CD8-positive, alpha-beta memory T cell (primary cell): ENCODE results near the gene TNFRSF12A. TPM values are rescaled to one million over a fixed set of nuclear protein-coding genes. Genes with fewer than 3 reads are reported as not detected.

Source experiments
- CTCF ChIA-PET: fragments of 350-600 bp; sonication (Branson Sonifier 250); formaldehyde crosslinking; loops from one replicate; lab custom pipeline; 2021; ENCODE audit warnings: antibody characterized with exemption; lab: Charles Lee
- POLR2A ChIA-PET: fragments of 350-600 bp; sonication (Branson Sonifier 250); formaldehyde crosslinking; loops from one replicate; lab custom pipeline; 2021; ENCODE audit warnings: antibody characterized with exemption; lab: Charles Lee
- DNase-seq, 5 donors: peaks; one replicate each; pipeline versions ENCODE4 v3.0.0 to v3.0.0-alpha.2; 2020 to 2022; ENCODE audit warnings: mixed read lengths in 1 of 5
- H3K27ac ChIP-seq: one replicate; pipeline ENCODE4 v1.7.0; 2013; ENCODE audit warnings: low read depth, mild to moderate bottlenecking, low read length, moderate library complexity
- H3K27me3 ChIP-seq: 2 replicates; pipeline ENCODE4 v1.7.0; 2013; ENCODE audit warnings: low read length, mild to moderate bottlenecking; ENCODE audit not compliant: insufficient read depth, poor library complexity, severe bottlenecking
- H3K36me3 ChIP-seq: 2 replicates; pipeline ENCODE4 v1.7.0; 2013; ENCODE audit warnings: mild to moderate bottlenecking, low read length, moderate library complexity; ENCODE audit not compliant: insufficient read depth
- H3K4me1 ChIP-seq: 2 replicates; pipeline ENCODE4 v1.7.0; 2013; ENCODE audit warnings: mild to moderate bottlenecking, low read length, moderate library complexity; ENCODE audit not compliant: insufficient read depth
- H3K4me3 ChIP-seq: 2 replicates; pipeline ENCODE4 v1.7.0; 2013; ENCODE audit warnings: mild to moderate bottlenecking, low read length
- H3K9me3 ChIP-seq: 2 replicates; pipeline ENCODE4 v1.7.0; 2013; ENCODE audit warnings: mild to moderate bottlenecking, low read length
- H3K27ac Mint-ChIP-seq, 8 donors: one replicate each; pipeline ENCODE4 v1.8.0; 2020 to 2021; ENCODE audit warnings: mixed read lengths in 8 of 8, mild to moderate bottlenecking in 6 of 8, inconsistent platforms in 3 of 8, moderate library complexity in 3 of 8
- H3K27me3 Mint-ChIP-seq, 2 donors: one replicate each; pipeline ENCODE4 v1.8.0; 2020 to 2021; ENCODE audit warnings: mixed read lengths in 2 of 2, mild to moderate bottlenecking in 1 of 2, moderate library complexity in 1 of 2
- H3K36me3 Mint-ChIP-seq, 3 donors: one replicate each; pipeline ENCODE4 v1.8.0; 2020 to 2021; ENCODE audit warnings: mixed read lengths in 3 of 3, inconsistent platforms in 1 of 3, mild to moderate bottlenecking in 1 of 3
- H3K4me1 Mint-ChIP-seq, 3 donors: one replicate each; pipeline ENCODE4 v1.8.0; 2020 to 2021; ENCODE audit warnings: mixed read lengths in 3 of 3, inconsistent platforms in 1 of 3, mild to moderate bottlenecking in 1 of 3
- H3K4me3 Mint-ChIP-seq, 7 donors: one replicate each; pipeline ENCODE4 v1.8.0; 2020 to 2021; ENCODE audit warnings: mixed read lengths in 7 of 7, mild to moderate bottlenecking in 6 of 7, moderate library complexity in 4 of 7, inconsistent platforms in 2 of 7
- H3K9me3 Mint-ChIP-seq, 5 donors: one replicate each; pipeline ENCODE4 v1.8.0; 2020 to 2022; ENCODE audit warnings: mixed read lengths in 5 of 5, mild to moderate bottlenecking in 3 of 5, moderate library complexity in 2 of 5, inconsistent platforms in 1 of 5
- polyA plus RNA-seq: library from polyadenylated mRNA; unstranded; fragments of 300-500 nt; fragmentation: Illumina TruSeq; gene quantifications from one replicate; pipeline ENCODE4 v1.2.3, GENCODE V29; 2021
- total RNA-seq, 2 experiments: library from RNA; stranded (reverse); gene quantifications; one replicate each; pipeline ENCODE4 v1.2.3, GENCODE V29; 2021

Gene TNFRSF12A
- total and polyA plus RNA-seq, 3 experiments from 2014 or later, result 2.1 to 4.5 (median 3.7) TPM

GRCh38 chr16:3038896-3039295, 18.7 kb downstream of the TNFRSF12A start:
- Histone ChIP-seq H3K36me3 (no peaks in the 10 kb centered on the region), H3K27ac (no peak overlapping the region), H3K9me3 (no peaks in the 10 kb centered on the region), H3K27me3 (peaks cover 74% of the 10 kb centered on the region), H3K4me3 (no peak overlapping the region), H3K4me1 (peaks cover 11% of the 10 kb centered on the region)
- H3K27ac Mint-ChIP-seq, result no peak overlapping the region
- ChIA-PET POLR2A (no interaction called here), CTCF (interaction anchor here (0.6 to 9.7 kb wide), 5 partner anchors 8 to 91 kb away, joined by 3 to 119 read pairs (median 6); partner anchors contain the start of gene THOC6)
- DNase-seq, result no peak
- H3K4me3 Mint-ChIP-seq, result no peak overlapping the region
- peaks cover 53 to 57% of the 10 kb centered on the region in 2 donors for H3K27me3 Mint-ChIP-seq
- H3K4me1 Mint-ChIP-seq, result peaks cover 3 to 10% (median 9%) of the 10 kb centered on the region in 3 donors
- no peaks in the 10 kb centered on the region for H3K36me3 Mint-ChIP-seq
- H3K9me3 Mint-ChIP-seq, result no peaks in the 10 kb centered on the region

GRCh38 chr16:3042376-3042775, 22.2 kb downstream of the TNFRSF12A start:
- ChIA-PET CTCF (interaction anchor here (1.5 to 9.7 kb wide), 2 partner anchors 12 to 39 kb away, joined by 3 to 119 read pairs; no protein-coding TSS in a partner anchor), POLR2A (interaction anchor here (1.2 kb wide), 1 partner anchor 11 kb away, joined by 5 read pairs; no protein-coding TSS in a partner anchor)
- Histone ChIP-seq H3K27me3 (peaks cover 71% of the 10 kb centered on the region), H3K4me1 (peaks cover 27% of the 10 kb centered on the region), H3K27ac (no peak overlapping the region), H3K9me3 (no peaks in the 10 kb centered on the region), H3K4me3 (no peak overlapping the region), H3K36me3 (no peaks in the 10 kb centered on the region)
- DNase-seq, result no peak
- H3K27ac Mint-ChIP-seq, result no peak overlapping the region
- H3K9me3 Mint-ChIP-seq, result no peaks in the 10 kb centered on the region
- peaks cover 7 to 16% (median 11%) of the 10 kb centered on the region in 3 donors for H3K4me1 Mint-ChIP-seq
- no peaks in the 10 kb centered on the region for H3K36me3 Mint-ChIP-seq
- peaks cover 37 to 51% of the 10 kb centered on the region in 2 donors for H3K27me3 Mint-ChIP-seq
- no peak overlapping the region for H3K4me3 Mint-ChIP-seq

GRCh38 chr16:3044708-3045107, 24.5 kb downstream of the TNFRSF12A start:
- H3K9me3 ChIP-seq, result no peaks in the 10 kb centered on the region
- H3K27ac Mint-ChIP-seq, result peak overlapping the region in 3 of 8 donors; percentile 6 to 66 (median 42)

GRCh38 chr16:3045758-3046640, 25.8 kb downstream of the TNFRSF12A start, which contains the start of gene MMP25:
Gene MMP25, plus strand, starts transcription at chr16:3046561. Its CDS starts 357 bp downstream, at chr16:3046918.
- Mint-ChIP-seq H3K9me3 (no peaks in the 10 kb centered on the region), H3K27me3 (peaks cover 13 to 34% of the 10 kb centered on the region in 2 donors), H3K4me1 (peaks cover 16 to 40% (median 31%) of the 10 kb centered on the region in 3 donors), H3K36me3 (no peaks in the 10 kb centered on the region), H3K27ac (peak within 1 kb of the TSS in 5 of 8 donors; percentile 36 to 94 (median 42)), H3K4me3 (peak within 1 kb of the TSS; percentile 56 to 89 (median 83))
- Histone ChIP-seq H3K4me3 (peak within 1 kb of the TSS; percentile 51), H3K27me3 (peaks cover 43% of the 10 kb centered on the region), H3K27ac (no peak within 1 kb of the TSS), H3K36me3 (no peaks in the 10 kb centered on the region), H3K4me1 (peaks cover 27% of the 10 kb centered on the region), H3K9me3 (no peaks in the 10 kb centered on the region)
- CTCF ChIA-PET, result interaction anchor here (0.7 to 9.7 kb wide), 6 partner anchors 11 to 84 kb away, joined by 3 to 119 read pairs (median 6); no protein-coding TSS in a partner anchor
- DNase-seq, result no peak
- POLR2A ChIA-PET, result interaction anchor here (0.6 to 1.4 kb wide), 5 partner anchors 11 to 166 kb away, joined by 3 to 6 read pairs (median 5); no protein-coding TSS in a partner anchor

More at GRCh38 chr16:3044708-3045107, 24.5 kb downstream of the TNFRSF12A start:
- Mint-ChIP-seq H3K9me3 (no peaks in the 10 kb centered on the region), H3K27me3 (peaks cover 17 to 34% of the 10 kb centered on the region in 2 donors), H3K36me3 (no peaks in the 10 kb centered on the region), H3K4me1 (peaks cover 12 to 30% (median 22%) of the 10 kb centered on the region in 3 donors), H3K4me3 (peak overlapping the region; percentile 56 to 89 (median 83))
- Histone ChIP-seq H3K27me3 (peaks cover 51% of the 10 kb centered on the region), H3K4me3 (no peak overlapping the region), H3K36me3 (no peaks in the 10 kb centered on the region), H3K4me1 (peaks cover 27% of the 10 kb centered on the region), H3K27ac (no peak overlapping the region)
- CTCF ChIA-PET, result interaction anchor here (0.9 to 9.7 kb wide), 5 partner anchors 9 to 85 kb away, joined by 3 to 119 read pairs (median 9); no protein-coding TSS in a partner anchor
- DNase-seq, result no peak
- POLR2A ChIA-PET, result interaction anchor here (0.8 kb wide), 1 partner anchor 8 kb away, joined by 3 read pairs; the partner anchor contains the start of gene BICDL2

GRCh38 chr16:3046641-3047386, 26.6 kb downstream of the TNFRSF12A start:
- H3K9me3 ChIP-seq, result no peaks in the 10 kb centered on the region
- peaks cover 27% of the 10 kb centered on the region for H3K4me1 ChIP-seq
- POLR2A ChIA-PET, result interaction anchor here (1.1 to 2.7 kb wide), 3 partner anchors 12 to 27 kb away, joined by 3 to 9 read pairs (median 4); partner anchors contain the start of gene TNFRSF12A
- H3K4me1 Mint-ChIP-seq, result peaks cover 16 to 46% (median 36%) of the 10 kb centered on the region in 3 donors
- H3K36me3 Mint-ChIP-seq, result no peaks in the 10 kb centered on the region
- no peaks in the 10 kb centered on the region for H3K9me3 Mint-ChIP-seq
- CTCF ChIA-PET, result interaction anchor here (1.4 to 6.3 kb wide), 4 partner anchors 12 to 82 kb away, joined by 3 to 94 read pairs (median 26); no protein-coding TSS in a partner anchor
- peaks cover 37% of the 10 kb centered on the region for H3K27me3 ChIP-seq
- H3K27ac Mint-ChIP-seq, result peak overlapping the region in 2 of 8 donors; percentile 38 to 94
- no peak for DNase-seq
- peak overlapping the region; percentile 39 to 78 (median 63) for H3K4me3 Mint-ChIP-seq
- no peak overlapping the region for H3K27ac ChIP-seq
- no peaks in the 10 kb centered on the region for H3K36me3 ChIP-seq
- peaks cover 13 to 34% of the 10 kb centered on the region in 2 donors for H3K27me3 Mint-ChIP-seq
- no peak overlapping the region for H3K4me3 ChIP-seq

- no peak overlapping the region for H3K27ac Mint-ChIP-seq
- POLR2A ChIA-PET, result interaction anchor here (0.8 to 2.7 kb wide), 5 partner anchors 11 to 80 kb away, joined by 3 to 9 read pairs (median 8); partner anchors contain the start of gene TNFRSF12A
Observed at GRCh38 chr16:3047387-3047720, 27.2 kb downstream of the TNFRSF12A start.

More at GRCh38 chr16:3047387-3047720, 27.2 kb downstream of the TNFRSF12A start:
- Mint-ChIP-seq H3K9me3 (no peaks in the 10 kb centered on the region), H3K27me3 (peaks cover 13 to 30% of the 10 kb centered on the region in 2 donors), H3K4me1 (peaks cover 20 to 50% (median 39%) of the 10 kb centered on the region in 3 donors), H3K36me3 (peaks cover 0 to 3% (median 0%) of the 10 kb centered on the region in 3 donors), H3K4me3 (peak overlapping the region in 5 of 7 donors; percentile 50 to 66 (median 63))
- H3K4me3 ChIP-seq, result no peak overlapping the region
- no peaks in the 10 kb centered on the region for H3K36me3 ChIP-seq
- peaks cover 36% of the 10 kb centered on the region for H3K27me3 ChIP-seq
- H3K9me3 ChIP-seq, result no peaks in the 10 kb centered on the region
- peaks cover 27% of the 10 kb centered on the region for H3K4me1 ChIP-seq
- H3K27ac ChIP-seq, result no peak overlapping the region
- CTCF ChIA-PET, result interaction anchor here (1.2 to 6.3 kb wide), 6 partner anchors 11 to 85 kb away, joined by 3 to 94 read pairs (median 12); no protein-coding TSS in a partner anchor
- no peak for DNase-seq
